T follicular helper cell (primary cell): ENCODE data around the gene SLC25A21.
"Not testable (repeated sequence)": the region's sequence is repeated elsewhere in the genome, so short reads cannot be mapped to it uniquely, and the experiment has no call there.

Experiments
- DNase-seq: peaks from one replicate; pipeline ENCODE4 v3.0.0-alpha.2; 2020; ENCODE audit warnings: low read depth

SLC25A21 gene

GRCh38 chr14:36820901-36821300 is 351.5 kb downstream of the SLC25A21 start:
- DNase-seq, result no peak

- DNase-seq, result no peak
These were observed 352.2 kb downstream of the SLC25A21 start for GRCh38 chr14:36820111-36820709.

- no peak for DNase-seq
These were observed 353.5 kb downstream of the SLC25A21 start for GRCh38 chr14:36818794-36819384.

- DNase-seq, result no peak
These were observed 354.2 kb downstream of the SLC25A21 start for GRCh38 chr14:36818246-36818645.

GRCh38 chr14:36817071-36817930 is 355.1 kb downstream of the SLC25A21 start:
- DNase-seq, result no peak

GRCh38 chr14:36816481-36816880 is 355.9 kb downstream of the SLC25A21 start:
- DNase-seq, result no peak

- DNase-seq, result not testable (repeated sequence)
These were observed 357.6 kb downstream of the SLC25A21 start for GRCh38 chr14:36814783-36815182.

- no peak for DNase-seq
These were observed 362.2 kb downstream of the SLC25A21 start for GRCh38 chr14:36810209-36810608.

GRCh38 chr14:36807727-36808126 is 364.7 kb downstream of the SLC25A21 start:
- no peak for DNase-seq

- no peak for DNase-seq
These were observed 367.3 kb downstream of the SLC25A21 start for GRCh38 chr14:36805131-36805559.

GRCh38 chr14:36797634-36798033 is 374.8 kb downstream of the SLC25A21 start:
- no peak for DNase-seq

GRCh38 chr14:36791402-36791801 is 381.0 kb downstream of the SLC25A21 start:
- no peak for DNase-seq

- no peak for DNase-seq
These were observed 386.9 kb downstream of the SLC25A21 start for GRCh38 chr14:36785511-36785910.

GRCh38 chr14:36784541-36784940 is 387.9 kb downstream of the SLC25A21 start:
- no peak for DNase-seq

- DNase-seq, result no peak
These were observed 390.5 kb downstream of the SLC25A21 start for GRCh38 chr14:36781897-36782296.

GRCh38 chr14:36773558-36773957 is 398.8 kb downstream of the SLC25A21 start:
- DNase-seq, result no peak

- no peak for DNase-seq
These were observed 399.3 kb downstream of the SLC25A21 start for GRCh38 chr14:36773136-36773540.

GRCh38 chr14:36771028-36771640 is 401.3 kb downstream of the SLC25A21 start:
- DNase-seq, result no peak

- no peak for DNase-seq
These were observed 403.6 kb downstream of the SLC25A21 start for GRCh38 chr14:36768638-36769337.

- DNase-seq, result no peak
These were observed 404.7 kb downstream of the SLC25A21 start for GRCh38 chr14:36767603-36768281.

GRCh38 chr14:36766974-36767373 is 405.4 kb downstream of the SLC25A21 start:
- DNase-seq, result no peak
